Sigmoid colon (tissue), 7 donors: ENCODE measurements around the gene WWC2. TPM values are rescaled to one million over a fixed set of nuclear protein-coding genes. Genes with fewer than 3 reads are reported as not detected.

Experiments
- DNase-seq: peaks from one replicate; pipeline ENCODE4 v3.0.0-alpha.2; 2019
- H3K27ac ChIP-seq, 4 donors: fragments of 200-600 bp; sonication (generic); one replicate each; pipeline ENCODE4 v1.5.1; 2016 to 2019; ENCODE audit warnings: mild to moderate bottlenecking in 1 of 4
- H3K27me3 ChIP-seq, 3 donors: fragments of 200-600 bp; sonication (generic); one replicate each; pipeline ENCODE4 v1.5.1; 2019; ENCODE audit warnings: mild to moderate bottlenecking in 1 of 3
- H3K36me3 ChIP-seq, 4 donors: fragments of 200-600 bp; sonication (generic); one replicate each; pipeline ENCODE4 v1.5.1; 2016 to 2019
- H3K4me1 ChIP-seq, 4 donors: fragments of 200-600 bp; sonication (generic); one replicate each; pipeline ENCODE4 v1.5.1; 2017 to 2019
- H3K4me3 ChIP-seq, 4 donors: fragments of 200-600 bp; sonication (generic); one replicate each; pipeline ENCODE4 v1.5.1; 2017 to 2019; ENCODE audit warnings: mild to moderate bottlenecking in 2 of 4, moderate library complexity in 1 of 4
- H3K9me3 ChIP-seq, 4 donors: fragments of 200-600 bp in 3 of 4; sonication (generic) in 3 of 4; one replicate each; pipeline versions ENCODE4 v1.5.1 to v1.6.1; 2013 to 2019
- EP300 ChIP-seq, 4 donors: sonication (generic); formaldehyde crosslinking; IDR thresholded peaks; one replicate each; pipeline ENCODE4 v1.6.1; 2017; ENCODE audit warnings: antibody characterized with exemption in 4 of 4
- POLR2A ChIP-seq, 2 donors: fragments of 450-650 bp; IDR thresholded peaks; one replicate each; pipeline ENCODE4 v1.6.1; 2016; ENCODE audit warnings: antibody characterized with exemption in 2 of 2, mild to moderate bottlenecking in 2 of 2, moderate library complexity in 2 of 2
- POLR2AphosphoS5 ChIP-seq, 4 donors: sonication (generic); formaldehyde crosslinking; IDR thresholded peaks; one replicate each; pipeline ENCODE4 v1.6.1; 2017; ENCODE audit warnings: antibody characterized with exemption in 4 of 4
- WGBS, 2 donors: extraction: QIAGEN DNeasy Blood & Tissue Kit; methylation state at CpG; one replicate each; pipeline ENCODE4 v1.1.7; 2013; 5-methylcytosine and 5-hydroxymethylcytosine counted together
- intact Hi-C: fragments of 100-400 bp; cut with DNase I; formaldehyde crosslinking; loops from one replicate; pipeline ENCODE4 v1.15.1; 2023
- polyA plus RNA-seq, 3 donors: library from polyadenylated mRNA; stranded (reverse); fragments of 200-250 nt; gene quantifications; one replicate each; pipeline ENCODE4 v1.2.3, GENCODE V29; 2013
- total RNA-seq, 4 donors: library from RNA; depleted of rRNA; stranded (reverse); fragments of >200 nt; gene quantifications; one replicate each; pipeline ENCODE4 v1.1.0, GENCODE V29; 2016
- TF ChIP-seq, protein P1 (sequence below), 4 experiments: fragments of 450-650 bp in 3 of 4; fragments of 200-600 bp in 1 of 4; IDR thresholded peaks; one replicate each; pipeline ENCODE4 v1.5.1; 2016 to 2019; ENCODE audit warnings: antibody characterized with exemption in 4 of 4, mild to moderate bottlenecking in 3 of 4, moderate library complexity in 2 of 4
- donor health status: healthy with polysubstance abuse.
- donor health status: Bipolar disorder and iron deficiency.
- donor health status: healthy.

The WWC2 gene
- total and polyA plus RNA-seq, 7 donors, result 1.2 to 53.5 (median 27.0) TPM

DNA sequence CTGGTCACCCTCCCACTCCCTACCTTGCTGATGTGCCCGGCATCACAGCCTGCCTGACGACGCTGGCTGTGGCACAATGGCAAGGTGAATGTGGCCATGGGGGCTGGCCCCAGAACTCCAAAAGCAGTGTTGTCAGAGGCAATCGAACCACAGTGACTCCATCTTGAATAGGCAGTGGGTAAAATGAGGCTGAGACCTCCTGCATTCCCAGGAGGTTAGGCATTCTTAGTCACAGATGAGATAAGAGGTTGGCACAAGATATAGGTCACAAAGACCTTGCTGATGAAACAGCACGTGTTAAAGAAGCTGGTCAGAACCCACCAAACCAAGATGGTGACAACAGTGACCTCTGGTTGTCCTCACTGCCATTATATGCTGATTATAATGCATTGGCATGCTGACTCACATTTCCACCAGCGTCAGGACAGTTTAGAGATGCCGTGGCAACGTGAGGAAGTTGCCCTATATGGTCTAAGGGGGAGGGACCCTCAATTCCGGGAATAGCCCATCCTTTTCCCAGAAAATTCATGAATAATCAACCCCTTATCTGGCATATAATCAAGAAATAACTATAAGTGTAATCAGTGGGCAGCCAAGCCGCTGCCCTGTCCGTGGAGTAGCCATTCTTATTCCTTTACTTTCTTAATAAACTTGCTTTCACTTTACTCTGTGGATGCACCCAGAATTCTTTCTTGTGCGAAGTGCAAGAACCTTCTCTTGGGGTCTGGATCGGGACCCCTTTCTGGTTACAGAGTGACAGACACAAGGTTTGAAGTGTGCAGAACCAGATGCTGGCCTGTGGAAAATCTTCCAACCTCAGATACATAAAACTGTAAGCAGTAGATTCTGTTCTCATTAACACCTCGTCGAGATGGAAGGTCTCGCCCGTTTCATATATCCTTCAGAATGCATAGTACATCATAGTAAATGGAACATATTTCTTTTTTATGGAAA lies 249.9 kb downstream of the WWC2 start:
- H3K27ac ChIP-seq, result no peak overlapping the region
- TF ChIP-seq, protein P1, sequence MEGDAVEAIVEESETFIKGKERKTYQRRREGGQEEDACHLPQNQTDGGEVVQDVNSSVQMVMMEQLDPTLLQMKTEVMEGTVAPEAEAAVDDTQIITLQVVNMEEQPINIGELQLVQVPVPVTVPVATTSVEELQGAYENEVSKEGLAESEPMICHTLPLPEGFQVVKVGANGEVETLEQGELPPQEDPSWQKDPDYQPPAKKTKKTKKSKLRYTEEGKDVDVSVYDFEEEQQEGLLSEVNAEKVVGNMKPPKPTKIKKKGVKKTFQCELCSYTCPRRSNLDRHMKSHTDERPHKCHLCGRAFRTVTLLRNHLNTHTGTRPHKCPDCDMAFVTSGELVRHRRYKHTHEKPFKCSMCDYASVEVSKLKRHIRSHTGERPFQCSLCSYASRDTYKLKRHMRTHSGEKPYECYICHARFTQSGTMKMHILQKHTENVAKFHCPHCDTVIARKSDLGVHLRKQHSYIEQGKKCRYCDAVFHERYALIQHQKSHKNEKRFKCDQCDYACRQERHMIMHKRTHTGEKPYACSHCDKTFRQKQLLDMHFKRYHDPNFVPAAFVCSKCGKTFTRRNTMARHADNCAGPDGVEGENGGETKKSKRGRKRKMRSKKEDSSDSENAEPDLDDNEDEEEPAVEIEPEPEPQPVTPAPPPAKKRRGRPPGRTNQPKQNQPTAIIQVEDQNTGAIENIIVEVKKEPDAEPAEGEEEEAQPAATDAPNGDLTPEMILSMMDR (IDR thresholded peaks at IDR 0.05), result no peak
- TF ChIP-seq EP300 (IDR thresholded peaks at IDR 0.05), result no peak
- TF ChIP-seq POLR2A (IDR thresholded peaks at IDR 0.05), result no peak
- no peak for TF ChIP-seq POLR2AphosphoS5 (IDR thresholded peaks at IDR 0.05)
- WGBS, 2 donors, result 76 to 78% methylated on average over 17 of the region's 17 CpGs
- no peaks in the 10 kb centered on the region for H3K9me3 ChIP-seq
- intact Hi-C loops, result no loop called here
- DNase-seq, result no peak
- no peaks in the 10 kb centered on the region for H3K36me3 ChIP-seq
- H3K4me1 ChIP-seq, result no peaks in the 10 kb centered on the region
- H3K4me3 ChIP-seq, result no peak overlapping the region
- peaks cover 0 to 9% (median under 1%) of the 10 kb centered on the region in 3 donors for H3K27me3 ChIP-seq

- Histone ChIP-seq H3K36me3 (no peaks in the 10 kb centered on the region), H3K4me3 (no peak overlapping the region)
- intact Hi-C loops, result no loop called here
Measured at GRCh38 chr4:183349673-183350072, 250.6 kb downstream of the WWC2 start.

DNA sequence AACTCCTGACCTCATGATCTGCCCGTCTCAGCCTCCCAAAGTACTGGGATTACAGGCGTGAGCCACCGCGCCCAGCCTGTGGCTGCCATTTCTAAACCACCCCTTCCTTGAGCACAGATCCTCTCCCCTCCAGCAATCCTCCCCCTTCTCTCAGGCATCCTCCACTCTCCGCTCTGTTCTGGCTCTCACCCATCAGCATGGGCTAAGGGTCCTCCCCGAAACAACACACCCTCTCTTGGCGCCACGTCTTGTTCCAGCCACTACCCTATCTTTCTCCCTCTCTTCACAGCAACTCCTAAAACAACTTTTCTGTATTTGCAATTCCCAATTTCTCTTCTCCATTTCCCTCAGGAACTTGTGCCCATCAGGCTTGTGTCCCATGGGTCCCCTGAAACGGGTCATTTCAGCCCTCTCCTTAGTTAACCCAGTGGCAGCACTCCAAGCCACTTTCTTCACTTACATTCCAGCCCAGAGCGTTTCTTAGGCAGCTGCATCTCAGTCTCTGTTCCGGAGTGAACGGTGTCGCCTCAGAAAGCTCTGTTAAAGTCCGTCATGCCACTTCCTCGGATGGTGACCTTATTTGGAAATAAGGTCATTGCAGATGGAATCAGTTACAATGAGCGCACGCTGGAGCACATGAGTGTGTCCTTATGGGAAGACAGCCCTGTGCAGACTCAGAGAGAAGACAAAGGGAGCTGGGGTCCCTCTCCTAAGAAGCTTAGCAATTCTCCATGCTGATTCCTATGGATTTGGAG lies 251.4 kb downstream of the WWC2 start:
- Histone ChIP-seq H3K27ac (no peak overlapping the region), H3K9me3 (no peaks in the 10 kb centered on the region), H3K27me3 (no peaks in the 10 kb centered on the region), H3K4me3 (no peak overlapping the region), H3K4me1 (no peaks in the 10 kb centered on the region), H3K36me3 (no peaks in the 10 kb centered on the region)
- WGBS, 2 donors, result 88 to 91% methylated on average over 17 of the region's 17 CpGs
- TF ChIP-seq, protein P1 (IDR thresholded peaks at IDR 0.05), result no peak
- TF ChIP-seq POLR2AphosphoS5 (IDR thresholded peaks at IDR 0.05) (no peak), EP300 (IDR thresholded peaks at IDR 0.05) (no peak), POLR2A (IDR thresholded peaks at IDR 0.05) (no peak)
- no peak for DNase-seq
- intact Hi-C loops, result no loop called here

More at GRCh38 chr4:183349673-183350072, 250.6 kb downstream of the WWC2 start:
- peaks cover 0 to 5% (median 0%) of the 10 kb centered on the region in 3 donors for H3K27me3 ChIP-seq
- no peaks in the 10 kb centered on the region for H3K9me3 ChIP-seq
- WGBS, 2 donors, result 93 to 94% methylated on average over 9 of the region's 9 CpGs
- TF ChIP-seq POLR2AphosphoS5 (IDR thresholded peaks at IDR 0.05) (no peak), EP300 (IDR thresholded peaks at IDR 0.05) (no peak)
- TF ChIP-seq, protein P1 (IDR thresholded peaks at IDR 0.05), result no peak
- no peak overlapping the region for H3K27ac ChIP-seq
- no peaks in the 10 kb centered on the region for H3K4me1 ChIP-seq
- DNase-seq, result no peak

DNA sequence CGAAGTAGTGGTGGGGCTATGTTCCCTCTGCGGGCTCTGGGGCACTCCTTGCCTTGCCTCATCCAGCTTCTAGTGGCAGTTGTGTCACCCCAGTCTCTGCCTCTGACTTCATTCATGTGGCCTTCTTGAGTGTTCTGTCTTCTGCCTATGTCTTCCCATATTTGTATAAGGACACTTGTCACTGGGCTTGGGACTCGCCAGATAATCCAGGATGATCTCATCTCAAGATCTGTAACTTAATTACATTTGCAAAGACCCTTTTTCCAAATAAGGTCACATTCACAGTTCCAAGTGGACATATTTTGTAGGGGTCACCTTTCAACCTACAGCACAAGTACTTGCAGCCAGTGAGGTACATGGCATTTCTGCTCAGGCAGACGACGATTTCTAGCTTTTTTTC lies 253.5 kb downstream of the WWC2 start:
- Histone ChIP-seq H3K36me3 (no peaks in the 10 kb centered on the region), H3K27me3 (no peaks in the 10 kb centered on the region), H3K27ac (no peak overlapping the region), H3K9me3 (no peaks in the 10 kb centered on the region), H3K4me1 (no peaks in the 10 kb centered on the region), H3K4me3 (no peak overlapping the region)
- intact Hi-C loops, result no loop called here
- TF ChIP-seq, protein P1 (IDR thresholded peaks at IDR 0.05), result no peak
- no peak for TF ChIP-seq POLR2A (IDR thresholded peaks at IDR 0.05)
- TF ChIP-seq EP300 (IDR thresholded peaks at IDR 0.05), result no peak
- TF ChIP-seq POLR2AphosphoS5 (IDR thresholded peaks at IDR 0.05), result no peak
- WGBS, 2 donors, result 87 to 90% methylated on average over 5 of the region's 5 CpGs
- no peak for DNase-seq
